ENCODE data around the gene SLC13A4.
A peak's percentile ranks its signal among the peaks of the same experiment; 100 is the strongest.
"Not testable (repeated sequence)": the region's sequence is repeated elsewhere in the genome, so short reads cannot be mapped to it uniquely, and the experiment has no call there.

The SLC13A4 gene

GRCh38 chr7:135717693-135718092 lies 10.3 kb downstream of the SLC13A4 start:
- no peak for DNase-seq

- peak; percentile 94 for DNase-seq
Measured at GRCh38 chr7:135716677-135717238, 11.2 kb downstream of the SLC13A4 start.

GRCh38 chr7:135715673-135716072 lies 12.3 kb downstream of the SLC13A4 start:
- DNase-seq: no peak

GRCh38 chr7:135715055-135715522 lies 12.9 kb downstream of the SLC13A4 start:
- no peak for DNase-seq

GRCh38 chr7:135714534-135715009 lies 13.4 kb downstream of the SLC13A4 start:
- DNase-seq: no peak

- no peak for DNase-seq
Measured at GRCh38 chr7:135713836-135714470, 14.0 kb downstream of the SLC13A4 start.

GRCh38 chr7:135712796-135713195 lies 15.2 kb downstream of the SLC13A4 start:
- no peak for DNase-seq

- peak; percentile 71 for DNase-seq
Measured at GRCh38 chr7:135712182-135712782, 15.7 kb downstream of the SLC13A4 start.

- no peak for DNase-seq
Measured at GRCh38 chr7:135711139-135711469, 16.9 kb downstream of the SLC13A4 start.

- no peak for DNase-seq
Measured at GRCh38 chr7:135710417-135711138, 17.4 kb downstream of the SLC13A4 start.

- DNase-seq: no peak
Measured at GRCh38 chr7:135709508-135709907, 18.5 kb downstream of the SLC13A4 start.

GRCh38 chr7:135708041-135708440 lies 19.9 kb downstream of the SLC13A4 start:
- no peak for DNase-seq

GRCh38 chr7:135707570-135707966 lies 20.4 kb downstream of the SLC13A4 start:
- DNase-seq: no peak

GRCh38 chr7:135706858-135707569 lies 21.0 kb downstream of the SLC13A4 start:
- no peak for DNase-seq

- DNase-seq: no peak
Measured at GRCh38 chr7:135706038-135706742, 21.8 kb downstream of the SLC13A4 start.

- DNase-seq: no peak
Measured at GRCh38 chr7:135704698-135705097, 23.3 kb downstream of the SLC13A4 start.

GRCh38 chr7:135704074-135704473 lies 23.9 kb downstream of the SLC13A4 start:
- no peak for DNase-seq

GRCh38 chr7:135697276-135698049 lies 30.5 kb downstream of the SLC13A4 start:
- DNase-seq: no peak

GRCh38 chr7:135693558-135693957 lies 34.4 kb downstream of the SLC13A4 start:
- no peak for DNase-seq

GRCh38 chr7:135692606-135693005 lies 35.4 kb downstream of the SLC13A4 start:
- DNase-seq: not testable (repeated sequence)

- no peak for DNase-seq
Measured at GRCh38 chr7:135692055-135692454, 35.9 kb downstream of the SLC13A4 start.

- no peak for DNase-seq
Measured at GRCh38 chr7:135690566-135690965, 37.4 kb downstream of the SLC13A4 start.

Data from DMS79 treated with DMSO at 0.1 percent for 48 hours (cell line).